HepG2 (cell line): ENCODE results near the gene LRRC45. TPM values are rescaled to one million over a fixed set of nuclear protein-coding genes. Genes with fewer than 3 reads are reported as not detected.

ENCODE experiments used
- CCAR2 ChIP-seq: fragments of 200-400 bp; formaldehyde crosslinking; optimal IDR thresholded peaks from 2 replicates; pipeline ENCODE3; 2018; ENCODE audit warnings: low read depth, mild to moderate bottlenecking, low read length, moderate library complexity
- CENPBD1 ChIP-seq: sonication (generic); formaldehyde crosslinking; IDR thresholded peaks from 2 replicates; pipeline ENCODE4 v1.8.0; 2022; ENCODE audit warnings: missing genetic modification reagents, low read depth, mild to moderate bottlenecking, borderline replicate concordance
- E2F2 ChIP-seq: sonication (generic); formaldehyde crosslinking; IDR thresholded peaks from 2 replicates; pipeline ENCODE4 v1.4.0; 2020; ENCODE audit warnings: missing genetic modification reagents, borderline replicate concordance
- ELF1 ChIP-seq: sonication (generic); formaldehyde crosslinking; IDR thresholded peaks from 2 replicates; pipeline ENCODE4 v1.4.0; 2020; ENCODE audit warnings: missing genetic modification reagents
- EZH2 ChIP-seq: conservative IDR thresholded peaks from 2 replicates; pipeline ENCODE4 v1.6.1; 2012; ENCODE audit warnings: mild to moderate bottlenecking, low read depth, low read length, moderate library complexity
- GATAD1 ChIP-seq: IDR thresholded peaks from 2 replicates; pipeline ENCODE4 v1.6.1; 2016; ENCODE audit warnings: missing genetic modification reagents, missing compliant biosample characterization
- HIC2 ChIP-seq: sonication (generic); formaldehyde crosslinking; IDR thresholded peaks from 2 replicates; pipeline ENCODE4 v1.9.0; 2022; ENCODE audit warnings: low read depth, missing genetic modification reagents
- HMG20B ChIP-seq: conservative IDR thresholded peaks from 2 replicates; pipeline ENCODE4 v1.6.1; 2016; ENCODE audit warnings: missing genetic modification reagents, missing compliant biosample characterization
- HNF4G ChIP-seq, 2 experiments: sonication (generic) in 1 of 2; formaldehyde crosslinking in 1 of 2; IDR thresholded peaks; 2 replicates each; pipeline versions ENCODE4 v1.4.0 to v1.6.1; 2011 to 2020; ENCODE audit warnings: borderline replicate concordance in 2 of 2, low read depth in 2 of 2, mild to moderate bottlenecking in 2 of 2, low read length in 1 of 2, missing genetic modification reagents in 1 of 2, moderate library complexity in 1 of 2
- KDM1A ChIP-seq: IDR thresholded peaks from 2 replicates; pipeline ENCODE4 v1.6.1; 2016; ENCODE audit warnings: missing compliant biosample characterization
- KDM6A ChIP-seq: IDR thresholded peaks from 2 replicates; pipeline ENCODE4 v1.6.1; 2016; ENCODE audit warnings: low read depth
- KLF6 ChIP-seq: IDR thresholded peaks from 2 replicates; pipeline ENCODE4 v1.8.0; 2016; ENCODE audit warnings: missing biosample characterization, missing genetic modification reagents
- PBX2 ChIP-seq: IDR thresholded peaks from 2 replicates; pipeline ENCODE4 v1.6.1; 2016; ENCODE audit warnings: control low read depth
- RFX1 ChIP-seq: fragments of 450-650 bp; IDR thresholded peaks from 2 replicates; pipeline ENCODE4 v1.6.1; 2017
- YEATS2 ChIP-seq: sonication (generic); formaldehyde crosslinking; IDR thresholded peaks from 2 replicates; pipeline ENCODE4 v1.4.0; 2020; ENCODE audit warnings: missing genetic modification reagents, borderline replicate concordance
- ZFP82 ChIP-seq: sonication (generic); formaldehyde crosslinking; IDR thresholded peaks from 2 replicates; pipeline ENCODE4 v1.5.1; 2020; ENCODE audit warnings: mild to moderate bottlenecking, missing genetic modification reagents, borderline replicate concordance
- ZNF224 ChIP-seq: sonication (generic); formaldehyde crosslinking; IDR thresholded peaks from 2 replicates; pipeline ENCODE4 v1.5.0; 2020; ENCODE audit warnings: mild to moderate bottlenecking, missing genetic modification reagents
- ZNF468 ChIP-seq: sonication (generic); formaldehyde crosslinking; IDR thresholded peaks from 2 replicates; pipeline ENCODE4 v1.8.0; 2022; ENCODE audit warnings: mild to moderate bottlenecking, moderate library complexity, missing genetic modification reagents
- ZNF598 ChIP-seq: sonication (generic); formaldehyde crosslinking; IDR thresholded peaks from 2 replicates; pipeline ENCODE4 v1.5.1; 2020; ENCODE audit warnings: mild to moderate bottlenecking, missing genetic modification reagents, borderline replicate concordance
- ZNF672 ChIP-seq: sonication (generic); formaldehyde crosslinking; IDR thresholded peaks from 2 replicates; pipeline ENCODE4 v1.8.1; 2022; ENCODE audit warnings: missing genetic modification reagents
- ZNF775 ChIP-seq: sonication (generic); formaldehyde crosslinking; IDR thresholded peaks from 2 replicates; pipeline ENCODE4 v1.4.0; 2020; ENCODE audit warnings: missing genetic modification reagents, mild to moderate bottlenecking, moderate library complexity, borderline replicate concordance
- ZXDC ChIP-seq: sonication (generic); formaldehyde crosslinking; IDR thresholded peaks from 2 replicates; pipeline ENCODE4 v1.5.0; 2020; ENCODE audit warnings: mild to moderate bottlenecking, missing genetic modification reagents
- polyA plus RNA-seq, 8 experiments: library from polyadenylated mRNA; depleted of rRNA in 3 of 8; stranded (reverse) in 7 of 8; unstranded in 1 of 8; fragments of >200 nt; fragmentation: Illumina TruSeq in 4 of 8; extraction: Trizol in 4 of 8; gene quantifications; 2 replicates each; pipeline versions ENCODE4 v1.2.1 to v1.2.3, GENCODE V29; 2011 to 2016; ENCODE audit warnings: low read depth in 4 of 8, missing spikeins in 1 of 8, mixed read lengths in 1 of 8; ENCODE audit not compliant: insufficient read depth in 1 of 8
- total RNA-seq, 5 experiments: library from RNA; depleted of rRNA; stranded (reverse); fragments of >200 nt; fragmentation: Illumina TruSeq; extraction: Trizol; gene quantifications; 2 replicates each; pipeline ENCODE4 v1.2.3, GENCODE V29; 2016; ENCODE audit warnings: low read depth in 1 of 5

The LRRC45 gene
- total and polyA plus RNA-seq, 2 of the 13 experiments (the other 11 are each of a cell fraction or from before 2014, with no cell fraction given), result 11.6 to 48.1 TPM

GRCh38 chr17:81999976-82000802, 22.9 kb upstream of the LRRC45 start (continued):
- TF ChIP-seq ZNF468 (CRISPR knock-in tag), result peak; percentile 47; the same call in 1 of the 2 replicates
- TF ChIP-seq RFX1, result no peak
- no peak for TF ChIP-seq EZH2
- TF ChIP-seq HNF4G (IDR thresholded peaks at IDR 0.05; ENCODE audit: borderline replicate concordance, low read depth, low read length), result no peak; the same call in 1 of the 2 replicates
- peak; percentile 75 for TF ChIP-seq HNF4G (CRISPR knock-in tag; IDR thresholded peaks at IDR 0.05; ENCODE audit: borderline replicate concordance, low read depth)
- 0 out of 2 replicates have a peak, but pooled peaks have one; percentile 13 for TF ChIP-seq HMG20B (CRISPR knock-in tag)
- TF ChIP-seq KLF6, result 0 out of 2 replicates have a peak, but pooled peaks have one; percentile 7
- no peak for TF ChIP-seq E2F2 (CRISPR knock-in tag)
- TF ChIP-seq ZNF598, result peak; percentile 62; the same call in 1 of the 2 replicates
- peak; percentile 49; the same call in 1 of the 2 replicates for TF ChIP-seq KDM6A (CRISPR knock-in tag)
- no peak; the same call in 1 of the 2 replicates for TF ChIP-seq ZNF672 (CRISPR knock-in tag)
- TF ChIP-seq ZNF775 (CRISPR knock-in tag), result no peak
- TF ChIP-seq ELF1 (CRISPR knock-in tag), result no peak
- TF ChIP-seq ZXDC (CRISPR knock-in tag), result no peak; the same call in 1 of the 2 replicates
- no peak; the same call in 1 of the 2 replicates for TF ChIP-seq ZFP82 (CRISPR knock-in tag)
- TF ChIP-seq CENPBD1, result no peak
- TF ChIP-seq KDM1A (CRISPR knock-in tag), result peak; percentile 59; the same call in 1 of the 2 replicates
- TF ChIP-seq GATAD1 (CRISPR knock-in tag), result peak; percentile 42; the same call in 1 of the 2 replicates
- TF ChIP-seq HIC2 (CRISPR knock-in tag), result peak; percentile 86
- no peak for TF ChIP-seq ZNF224 (CRISPR knock-in tag)
- TF ChIP-seq CCAR2, result no peak
- TF ChIP-seq YEATS2 (CRISPR knock-in tag), result no peak
- no peak; the same call in 1 of the 2 replicates for TF ChIP-seq PBX2 (CRISPR knock-in tag)
